HepG2 (cell line): ENCODE data around the gene CLASP2. TPM values are rescaled to one million over a fixed set of nuclear protein-coding genes. Genes with fewer than 3 reads are reported as not detected.

Experiments used
- EHMT2 ChIP-seq: fragments of 200-600 bp; sonication (generic); IDR thresholded peaks from 2 replicates; pipeline ENCODE4 v1.7.0; 2017; ENCODE audit warnings: antibody characterized with exemption, low read depth, low read length, borderline replicate concordance
- ELF1 ChIP-seq: sonication (generic); formaldehyde crosslinking; IDR thresholded peaks from 2 replicates; pipeline ENCODE4 v1.4.0; 2020; ENCODE audit warnings: missing genetic modification reagents
- ETV5 ChIP-seq: IDR thresholded peaks from 2 replicates; pipeline ENCODE4 v1.6.1; 2018; ENCODE audit warnings: missing biosample characterization, missing genetic modification reagents, inconsistent platforms, borderline replicate concordance
- GMEB1 ChIP-seq: sonication (generic); formaldehyde crosslinking; IDR thresholded peaks from 2 replicates; pipeline ENCODE4 v1.5.1; 2020; ENCODE audit warnings: missing genetic modification reagents, mild to moderate bottlenecking, borderline replicate concordance
- GPN1 ChIP-seq: sonication (generic); formaldehyde crosslinking; IDR thresholded peaks from 2 replicates; pipeline ENCODE4 v1.5.1; 2020; ENCODE audit warnings: missing genetic modification reagents, borderline replicate concordance
- GRHL1 ChIP-seq: sonication (generic); formaldehyde crosslinking; conservative IDR thresholded peaks from 2 replicates; pipeline ENCODE4 v1.8.0; 2022; ENCODE audit warnings: missing genetic modification reagents
- MAFF ChIP-seq: IDR thresholded peaks from 2 replicates; pipeline ENCODE4 v1.6.1; 2011; ENCODE audit warnings: low read depth, low read length, improper control_type of control experiment
- MIER3 ChIP-seq: IDR thresholded peaks from 2 replicates; pipeline ENCODE4 v1.6.1; 2016; ENCODE audit warnings: missing compliant biosample characterization, borderline replicate concordance
- PHF8 ChIP-seq: sonication (generic); formaldehyde crosslinking; IDR thresholded peaks from 2 replicates; pipeline ENCODE4 v1.5.0; 2020; ENCODE audit warnings: missing genetic modification reagents
- SMC3 ChIP-seq: IDR thresholded peaks from 2 replicates; pipeline ENCODE4 v1.6.1; 2011; ENCODE audit warnings: low read length, improper control_type of control experiment
- SNRNP70 ChIP-seq: fragments of 200-400 bp; formaldehyde crosslinking; IDR thresholded peaks from 2 replicates; pipeline ENCODE4 v1.6.1; 2017; ENCODE audit warnings: mild to moderate bottlenecking, low read depth, low read length, moderate library complexity
- SYNCRIP ChIP-seq: fragments of 200-400 bp; formaldehyde crosslinking; IDR thresholded peaks from 2 replicates; pipeline ENCODE4 v1.6.1; 2018; ENCODE audit warnings: mild to moderate bottlenecking, low read depth, low read length; ENCODE audit not compliant: insufficient read depth
- TP53 ChIP-seq: sonication (generic); formaldehyde crosslinking; conservative IDR thresholded peaks from 2 replicates; pipeline ENCODE4 v1.4.0; 2020; ENCODE audit warnings: missing genetic modification reagents
- ZBTB42 ChIP-seq: sonication (generic); formaldehyde crosslinking; IDR thresholded peaks from 2 replicates; pipeline ENCODE4 v1.5.0; 2020; ENCODE audit warnings: mild to moderate bottlenecking, missing genetic modification reagents
- ZFP37 ChIP-seq: sonication (generic); formaldehyde crosslinking; IDR thresholded peaks from 2 replicates; pipeline ENCODE4 v1.4.0; 2020; ENCODE audit warnings: missing genetic modification reagents, borderline replicate concordance
- ZFP82 ChIP-seq: sonication (generic); formaldehyde crosslinking; IDR thresholded peaks from 2 replicates; pipeline ENCODE4 v1.5.1; 2020; ENCODE audit warnings: mild to moderate bottlenecking, missing genetic modification reagents, borderline replicate concordance
- ZNF10 ChIP-seq: sonication (generic); formaldehyde crosslinking; IDR thresholded peaks from 2 replicates; pipeline ENCODE4 v1.4.0; 2020; ENCODE audit warnings: mild to moderate bottlenecking, low read depth, missing genetic modification reagents, borderline replicate concordance
- ZNF121 ChIP-seq: sonication (generic); formaldehyde crosslinking; IDR thresholded peaks from 2 replicates; pipeline ENCODE4 v1.5.0; 2020; ENCODE audit warnings: mild to moderate bottlenecking, missing genetic modification reagents
- ZNF124 ChIP-seq: sonication (generic); formaldehyde crosslinking; IDR thresholded peaks from 2 replicates; pipeline ENCODE4 v1.4.0; 2020; ENCODE audit warnings: missing genetic modification reagents
- ZNF263 ChIP-seq: sonication (generic); formaldehyde crosslinking; IDR thresholded peaks from 2 replicates; pipeline ENCODE4 v1.4.0; 2020; ENCODE audit warnings: missing genetic modification reagents
- ZNF441 ChIP-seq: sonication (generic); formaldehyde crosslinking; IDR thresholded peaks from 2 replicates; pipeline ENCODE4 v1.7.0; 2021; ENCODE audit warnings: missing genetic modification reagents, borderline replicate concordance
- polyA plus RNA-seq, 8 experiments: library from polyadenylated mRNA; depleted of rRNA in 3 of 8; stranded (reverse) in 7 of 8; unstranded in 1 of 8; fragments of >200 nt; fragmentation: Illumina TruSeq in 4 of 8; extraction: Trizol in 4 of 8; gene quantifications; 2 replicates each; pipeline versions ENCODE4 v1.2.1 to v1.2.3, GENCODE V29; 2011 to 2016; ENCODE audit warnings: low read depth in 4 of 8, missing spikeins in 1 of 8, mixed read lengths in 1 of 8; ENCODE audit not compliant: insufficient read depth in 1 of 8
- total RNA-seq, 5 experiments: library from RNA; depleted of rRNA; stranded (reverse); fragments of >200 nt; fragmentation: Illumina TruSeq; extraction: Trizol; gene quantifications; 2 replicates each; pipeline ENCODE4 v1.2.3, GENCODE V29; 2016; ENCODE audit warnings: low read depth in 1 of 5
- TF ChIP-seq, protein P1 (sequence below): sonication (generic); formaldehyde crosslinking; IDR thresholded peaks from 2 replicates; pipeline ENCODE4 v1.8.0; 2022; ENCODE audit warnings: mild to moderate bottlenecking, missing genetic modification reagents
- TF ChIP-seq, protein P2 (sequence below): sonication (generic); formaldehyde crosslinking; IDR thresholded peaks from 2 replicates; pipeline ENCODE4 v1.4.0; 2020; ENCODE audit warnings: missing genetic modification reagents, borderline replicate concordance

CLASP2 gene
- total and polyA plus RNA-seq, 2 of the 13 experiments (the other 11 are each of a cell fraction or from before 2014, with no cell fraction given), result 15.7 to 34.8 TPM

DNA sequence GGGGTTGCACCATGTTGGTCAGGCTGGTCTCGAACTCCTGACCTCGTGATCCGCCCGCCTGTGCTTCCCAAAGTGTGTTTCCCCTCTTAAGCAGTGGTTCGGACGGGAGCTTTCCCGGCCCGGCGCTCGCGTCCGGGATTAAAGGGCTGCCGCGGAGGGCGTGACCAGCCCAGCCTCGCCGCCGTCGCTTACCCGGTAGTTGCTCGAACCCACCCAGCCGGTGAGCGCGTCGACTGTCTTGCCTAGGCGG lies 513 bp downstream of the CLASP2 start (continued):
- TF ChIP-seq GRHL1 (CRISPR knock-in tag) (no peak), MAFF (no peak), ZNF441 (CRISPR knock-in tag) (no peak), SMC3 (no peak), SYNCRIP (no peak), GMEB1 (no peak), GPN1 (CRISPR knock-in tag) (no peak), PHF8 (CRISPR knock-in tag) (no peak), TP53 (CRISPR knock-in tag) (peak; percentile 78; the same call in 1 of the 2 replicates), ZFP82 (CRISPR knock-in tag) (0 out of 2 replicates have a peak, but pooled peaks have one; percentile 27), ZNF263 (CRISPR knock-in tag) (peak; percentile 30; the same call in 1 of the 2 replicates), EHMT2 (no peak), ZFP37 (CRISPR knock-in tag) (0 out of 2 replicates have a peak, but pooled peaks have one; percentile 2), ZNF10 (CRISPR knock-in tag) (no peak), ZNF121 (CRISPR knock-in tag) (0 out of 2 replicates have a peak, but pooled peaks have one; percentile 5), SNRNP70 (no peak), ZNF124 (CRISPR knock-in tag) (no peak), MIER3 (CRISPR knock-in tag) (no peak), ZBTB42 (CRISPR knock-in tag) (no peak), ELF1 (peak; percentile 52), ETV5 (CRISPR knock-in tag) (0 out of 2 replicates have a peak, but pooled peaks have one; percentile 7)
- TF ChIP-seq, protein P1, sequence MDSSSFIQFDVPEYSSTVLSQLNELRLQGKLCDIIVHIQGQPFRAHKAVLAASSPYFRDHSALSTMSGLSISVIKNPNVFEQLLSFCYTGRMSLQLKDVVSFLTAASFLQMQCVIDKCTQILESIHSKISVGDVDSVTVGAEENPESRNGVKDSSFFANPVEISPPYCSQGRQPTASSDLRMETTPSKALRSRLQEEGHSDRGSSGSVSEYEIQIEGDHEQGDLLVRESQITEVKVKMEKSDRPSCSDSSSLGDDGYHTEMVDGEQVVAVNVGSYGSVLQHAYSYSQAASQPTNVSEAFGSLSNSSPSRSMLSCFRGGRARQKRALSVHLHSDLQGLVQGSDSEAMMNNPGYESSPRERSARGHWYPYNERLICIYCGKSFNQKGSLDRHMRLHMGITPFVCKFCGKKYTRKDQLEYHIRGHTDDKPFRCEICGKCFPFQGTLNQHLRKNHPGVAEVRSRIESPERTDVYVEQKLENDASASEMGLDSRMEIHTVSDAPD, result 0 out of 2 replicates have a peak, but pooled peaks have one; percentile 9
- TF ChIP-seq, protein P2, sequence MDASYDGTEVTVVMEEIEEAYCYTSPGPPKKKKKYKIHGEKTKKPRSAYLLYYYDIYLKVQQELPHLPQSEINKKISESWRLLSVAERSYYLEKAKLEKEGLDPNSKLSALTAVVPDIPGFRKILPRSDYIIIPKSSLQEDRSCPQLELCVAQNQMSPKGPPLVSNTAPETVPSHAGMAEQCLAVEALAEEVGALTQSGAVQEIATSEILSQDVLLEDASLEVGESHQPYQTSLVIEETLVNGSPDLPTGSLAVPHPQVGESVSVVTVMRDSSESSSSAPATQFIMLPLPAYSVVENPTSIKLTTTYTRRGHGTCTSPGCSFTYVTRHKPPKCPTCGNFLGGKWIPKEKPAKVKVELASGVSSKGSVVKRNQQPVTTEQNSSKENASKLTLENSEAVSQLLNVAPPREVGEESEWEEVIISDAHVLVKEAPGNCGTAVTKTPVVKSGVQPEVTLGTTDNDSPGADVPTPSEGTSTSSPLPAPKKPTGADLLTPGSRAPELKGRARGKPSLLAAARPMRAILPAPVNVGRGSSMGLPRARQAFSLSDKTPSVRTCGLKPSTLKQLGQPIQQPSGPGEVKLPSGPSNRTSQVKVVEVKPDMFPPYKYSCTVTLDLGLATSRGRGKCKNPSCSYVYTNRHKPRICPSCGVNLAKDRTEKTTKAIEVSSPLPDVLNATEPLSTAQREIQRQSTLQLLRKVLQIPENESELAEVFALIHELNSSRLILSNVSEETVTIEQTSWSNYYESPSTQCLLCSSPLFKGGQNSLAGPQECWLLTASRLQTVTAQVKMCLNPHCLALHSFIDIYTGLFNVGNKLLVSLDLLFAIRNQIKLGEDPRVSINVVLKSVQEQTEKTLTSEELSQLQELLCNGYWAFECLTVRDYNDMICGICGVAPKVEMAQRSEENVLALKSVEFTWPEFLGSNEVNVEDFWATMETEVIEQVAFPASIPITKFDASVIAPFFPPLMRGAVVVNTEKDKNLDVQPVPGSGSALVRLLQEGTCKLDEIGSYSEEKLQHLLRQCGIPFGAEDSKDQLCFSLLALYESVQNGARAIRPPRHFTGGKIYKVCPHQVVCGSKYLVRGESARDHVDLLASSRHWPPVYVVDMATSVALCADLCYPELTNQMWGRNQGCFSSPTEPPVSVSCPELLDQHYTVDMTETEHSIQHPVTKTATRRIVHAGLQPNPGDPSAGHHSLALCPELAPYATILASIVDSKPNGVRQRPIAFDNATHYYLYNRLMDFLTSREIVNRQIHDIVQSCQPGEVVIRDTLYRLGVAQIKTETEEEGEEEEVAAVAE (CRISPR knock-in tag), result no peak
